Neutrophil (primary cell): ENCODE data around the gene FAM163B.

Experiments used
- H3K27ac ChIP-seq: fragments of 200-600 bp; sonication (generic); 2 replicates; pipeline ENCODE4 v1.5.1; 2016; ENCODE audit warnings: mild to moderate bottlenecking, moderate library complexity
- H3K27me3 ChIP-seq: fragments of 200-600 bp; sonication (generic); 2 replicates; pipeline ENCODE4 v1.6.0; 2016; ENCODE audit warnings: mild to moderate bottlenecking
- H3K36me3 ChIP-seq: fragments of 200-600 bp; sonication (generic); 2 replicates; pipeline ENCODE4 v1.5.1; 2017
- H3K4me1 ChIP-seq, 2 experiments: fragments of 200-600 bp in 1 of 2; sonication (generic) in 1 of 2; 1 replicate in 1 of 2; 2 replicates in 1 of 2; pipeline versions ENCODE4 v1.5.1 to v1.6.1; 2013 to 2016; ENCODE audit warnings: low read depth in 1 of 2, low read length in 1 of 2, mild to moderate bottlenecking in 1 of 2, moderate library complexity in 1 of 2; ENCODE audit not compliant: control insufficient read depth in 1 of 2, insufficient read depth in 1 of 2
- H3K4me3 ChIP-seq, 2 experiments: fragments of 200-600 bp in 1 of 2; sonication (generic) in 1 of 2; 1 replicate in 1 of 2; 2 replicates in 1 of 2; pipeline ENCODE4 v1.5.1; 2013 to 2016; ENCODE audit warnings: low read depth in 1 of 2, low read length in 1 of 2, mild to moderate bottlenecking in 1 of 2, moderate library complexity in 1 of 2
- H3K9me3 ChIP-seq: fragments of 200-600 bp; sonication (generic); 2 replicates; pipeline ENCODE4 v1.5.1; 2016
- CTCF ChIP-seq: fragments of 200-600 bp; sonication (generic); IDR thresholded peaks from 2 replicates; pipeline ENCODE4 v1.5.1; 2016; ENCODE audit warnings: antibody characterized with exemption

The FAM163B gene

GRCh38 chr9:133614056-133614455 is 4.9 kb upstream of the FAM163B start:
- Histone ChIP-seq H3K9me3 (no peaks in the 10 kb centered on the region), H3K27me3 (peaks cover 68% of the 10 kb centered on the region), H3K27ac (no peak overlapping the region), H3K4me1 (no peaks in the 10 kb centered on the region), H3K4me3 (no peak overlapping the region), H3K36me3 (no peaks in the 10 kb centered on the region)
- no peak for TF ChIP-seq CTCF

- Histone ChIP-seq H3K36me3 (no peaks in the 10 kb centered on the region), H3K4me3 (no peak overlapping the region), H3K9me3 (no peaks in the 10 kb centered on the region), H3K4me1 (no peaks in the 10 kb centered on the region), H3K27me3 (peaks cover 70% of the 10 kb centered on the region), H3K27ac (no peak overlapping the region)
- TF ChIP-seq CTCF, result no peak
Measured at GRCh38 chr9:133613432-133613831, 4.2 kb upstream of the FAM163B start.

GRCh38 chr9:133612816-133613215 is 3.6 kb upstream of the FAM163B start:
- Histone ChIP-seq H3K4me1 (no peaks in the 10 kb centered on the region), H3K9me3 (no peaks in the 10 kb centered on the region), H3K27ac (no peak overlapping the region), H3K4me3 (no peak overlapping the region), H3K27me3 (peaks cover 75% of the 10 kb centered on the region), H3K36me3 (no peaks in the 10 kb centered on the region)
- TF ChIP-seq CTCF, result no peak

GRCh38 chr9:133612051-133612450 is 2.9 kb upstream of the FAM163B start:
- Histone ChIP-seq H3K27me3 (peaks cover 75% of the 10 kb centered on the region), H3K36me3 (no peaks in the 10 kb centered on the region), H3K4me1 (no peaks in the 10 kb centered on the region), H3K9me3 (no peaks in the 10 kb centered on the region), H3K4me3 (no peak overlapping the region), H3K27ac (no peak overlapping the region)
- no peak for TF ChIP-seq CTCF

GRCh38 chr9:133610845-133611244 is 1.7 kb upstream of the FAM163B start:
- Histone ChIP-seq H3K9me3 (no peaks in the 10 kb centered on the region), H3K4me1 (no peaks in the 10 kb centered on the region), H3K27me3 (peaks cover 83% of the 10 kb centered on the region), H3K27ac (no peak overlapping the region), H3K36me3 (no peaks in the 10 kb centered on the region), H3K4me3 (no peak overlapping the region)
- no peak for TF ChIP-seq CTCF

- no peak for TF ChIP-seq CTCF
- no peak overlapping the region for H3K27ac ChIP-seq
- H3K9me3 ChIP-seq, result no peaks in the 10 kb centered on the region
- H3K27me3 ChIP-seq, result peaks cover 71% of the 10 kb centered on the region
- no peaks in the 10 kb centered on the region for H3K4me1 ChIP-seq
- no peaks in the 10 kb centered on the region for H3K36me3 ChIP-seq
- H3K4me3 ChIP-seq, result no peak overlapping the region
Measured at GRCh38 chr9:133608889-133609288, 300 bp downstream of the FAM163B start.
